GOT3 (cell line): Measurements from ENCODE around the gene PPP5C.
"Not testable (repeated sequence)": the region's sequence is repeated elsewhere in the genome, so short reads cannot be mapped to it uniquely, and the experiment has no call there.

ENCODE experiments used
- DNase-seq: peaks from one replicate; lab custom pipeline; 2025; ENCODE audit warnings: mixed read lengths; lab: John Stamatoyannopoulos, UW

PPP5C gene, protein sequence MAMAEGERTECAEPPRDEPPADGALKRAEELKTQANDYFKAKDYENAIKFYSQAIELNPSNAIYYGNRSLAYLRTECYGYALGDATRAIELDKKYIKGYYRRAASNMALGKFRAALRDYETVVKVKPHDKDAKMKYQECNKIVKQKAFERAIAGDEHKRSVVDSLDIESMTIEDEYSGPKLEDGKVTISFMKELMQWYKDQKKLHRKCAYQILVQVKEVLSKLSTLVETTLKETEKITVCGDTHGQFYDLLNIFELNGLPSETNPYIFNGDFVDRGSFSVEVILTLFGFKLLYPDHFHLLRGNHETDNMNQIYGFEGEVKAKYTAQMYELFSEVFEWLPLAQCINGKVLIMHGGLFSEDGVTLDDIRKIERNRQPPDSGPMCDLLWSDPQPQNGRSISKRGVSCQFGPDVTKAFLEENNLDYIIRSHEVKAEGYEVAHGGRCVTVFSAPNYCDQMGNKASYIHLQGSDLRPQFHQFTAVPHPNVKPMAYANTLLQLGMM

DNA sequence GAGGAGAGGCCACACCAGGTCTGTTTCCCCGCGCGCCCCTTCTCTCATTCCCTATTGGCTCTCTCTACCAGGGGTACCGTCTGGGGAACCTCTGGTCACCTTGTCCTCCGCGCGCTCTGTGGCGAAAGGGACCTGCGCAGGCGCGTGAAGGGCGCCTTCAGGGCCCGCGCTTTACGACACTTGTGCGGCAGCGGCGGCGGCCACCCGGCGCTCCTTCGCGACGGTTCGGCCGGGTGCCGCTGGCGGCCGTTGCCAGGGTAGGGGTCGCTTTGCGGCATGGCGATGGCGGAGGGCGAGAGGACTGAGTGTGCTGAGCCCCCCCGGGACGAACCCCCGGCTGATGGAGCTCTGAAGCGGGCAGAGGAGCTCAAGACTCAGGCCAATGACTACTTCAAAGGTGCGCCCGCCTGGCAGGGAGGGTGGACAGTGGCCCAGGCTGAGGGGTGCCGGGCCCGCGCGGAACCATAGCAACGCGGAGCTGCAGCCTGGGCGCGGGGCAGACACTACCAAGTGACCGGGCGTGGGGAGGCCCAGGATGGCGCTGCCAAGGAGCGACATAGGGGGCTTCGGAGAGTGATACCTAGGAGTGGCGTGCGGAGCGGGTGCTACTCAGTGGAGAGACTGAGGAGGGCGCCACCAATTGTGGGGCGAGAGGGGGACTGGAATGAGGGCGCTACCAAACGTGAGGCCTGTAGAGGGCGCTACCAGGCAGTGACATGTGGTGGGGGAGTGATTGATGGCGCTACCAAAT, at the start of gene PPP5C:
Gene PPP5C, plus strand, starts transcription at position 267 of the 751 bp plus-strand sequence. Its CDS starts 10 bp downstream, at position 277.
- peak; percentile 74 for DNase-seq

DNA sequence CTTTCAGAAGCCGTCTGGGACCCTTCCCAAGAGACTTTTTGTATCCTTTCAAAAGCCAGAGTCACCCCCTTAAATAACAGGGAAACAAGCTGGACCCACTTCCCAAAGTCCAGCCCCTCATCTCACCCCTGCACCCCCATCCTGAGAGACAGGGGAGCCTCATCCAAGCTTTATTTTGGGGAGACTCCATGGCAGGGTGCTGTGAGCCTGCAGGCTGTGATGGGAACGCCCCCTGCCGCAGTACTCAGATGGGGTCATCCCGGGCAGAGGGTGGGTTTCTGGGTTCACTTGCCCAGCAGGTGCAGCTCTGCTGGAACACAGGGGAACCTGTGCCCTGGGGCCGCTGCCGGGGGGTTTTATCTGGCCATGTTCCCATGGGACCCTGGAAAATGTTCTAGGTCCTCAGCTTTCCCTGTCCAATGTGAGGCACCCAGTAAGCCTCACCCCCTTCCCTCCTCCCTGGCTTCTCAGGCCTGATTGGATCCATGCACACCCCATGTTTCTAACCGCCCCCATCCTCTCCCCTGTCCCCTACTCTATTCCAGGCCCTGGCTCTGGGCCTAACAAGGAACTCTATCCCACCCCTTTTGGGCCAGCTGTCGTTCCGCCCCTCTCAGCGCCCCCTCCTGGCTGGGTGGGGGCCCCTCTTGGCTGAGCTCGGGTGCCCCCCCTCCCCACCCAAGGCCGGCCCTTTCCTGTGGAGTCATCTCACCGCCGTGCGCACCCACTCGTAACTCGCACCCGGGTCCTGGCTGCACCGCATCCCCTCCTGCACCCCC, 49.0 kb upstream of the PPP5C start:
- no peak for DNase-seq

DNA sequence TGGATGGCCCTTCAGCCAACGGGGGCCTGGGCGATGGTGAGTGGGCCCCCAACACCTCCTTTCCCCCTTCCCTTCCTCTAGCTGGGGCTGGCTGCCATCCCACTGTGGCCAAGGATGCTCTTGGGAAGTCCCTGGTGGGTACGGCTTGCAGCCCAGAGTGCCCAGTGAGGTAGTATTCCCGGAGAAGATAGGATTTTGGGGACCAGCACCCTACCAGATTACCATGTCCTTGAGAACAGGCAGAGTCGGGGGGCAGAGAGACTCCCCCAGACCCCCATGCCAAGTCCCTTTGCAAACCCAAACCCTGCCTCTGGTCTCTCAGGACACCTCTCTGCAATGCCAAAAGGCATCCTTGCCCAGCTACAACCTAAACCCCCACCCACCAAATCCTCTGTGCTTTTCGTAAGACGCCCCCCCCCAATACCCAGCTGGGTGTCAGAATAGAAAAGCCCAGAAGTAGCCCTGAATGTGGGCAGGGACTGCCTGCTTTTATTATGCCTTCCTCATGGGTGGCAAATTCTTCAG, 48.3 kb upstream of the PPP5C start:
- DNase-seq: no peak

DNA sequence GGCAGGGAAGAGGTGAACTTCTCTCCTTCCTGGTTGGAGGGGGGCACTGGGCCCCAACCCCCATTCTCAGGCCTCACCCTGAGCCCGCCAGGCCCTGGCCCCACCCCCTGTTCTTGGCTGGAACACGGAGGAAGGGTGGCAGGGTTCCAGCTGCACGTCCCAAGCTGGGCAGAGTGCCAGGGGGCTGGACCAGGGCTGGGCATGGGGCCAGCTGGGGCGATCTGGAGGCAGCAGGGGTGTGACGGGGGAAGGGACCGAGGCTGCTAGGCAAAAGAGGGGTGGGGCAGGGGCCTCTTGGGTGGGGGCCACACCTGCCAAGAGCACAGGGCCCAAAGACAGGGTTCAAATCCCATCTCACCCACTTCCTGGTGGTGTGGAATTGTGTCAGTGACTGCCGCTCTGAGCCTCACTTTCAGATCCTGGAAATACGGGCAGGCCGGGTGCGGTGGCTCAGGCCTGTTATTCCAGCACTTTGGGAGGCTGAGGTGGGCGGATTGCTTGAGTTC, 47.8 kb upstream of the PPP5C start:
- DNase-seq: no peak

DNA sequence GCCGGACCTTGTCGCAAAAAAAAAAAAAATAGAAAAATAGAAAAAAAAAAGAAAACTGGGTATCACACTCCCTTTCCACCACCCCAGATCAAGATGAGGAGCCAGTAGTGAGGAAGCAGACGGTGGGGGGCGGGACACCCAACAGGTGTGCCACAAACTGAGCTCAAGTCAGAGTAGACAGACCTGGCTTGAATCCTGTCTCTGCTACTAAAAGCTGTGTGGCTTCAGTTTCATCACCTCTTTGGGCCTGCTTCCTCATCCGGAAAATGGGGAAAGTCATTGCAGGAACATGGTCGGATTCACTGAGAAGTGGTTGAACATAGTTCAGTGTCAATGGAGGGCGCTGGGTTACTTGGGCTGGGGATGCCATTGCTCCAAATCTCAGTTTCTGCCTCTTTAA, 47.2 kb upstream of the PPP5C start:
- DNase-seq: no peak

DNA sequence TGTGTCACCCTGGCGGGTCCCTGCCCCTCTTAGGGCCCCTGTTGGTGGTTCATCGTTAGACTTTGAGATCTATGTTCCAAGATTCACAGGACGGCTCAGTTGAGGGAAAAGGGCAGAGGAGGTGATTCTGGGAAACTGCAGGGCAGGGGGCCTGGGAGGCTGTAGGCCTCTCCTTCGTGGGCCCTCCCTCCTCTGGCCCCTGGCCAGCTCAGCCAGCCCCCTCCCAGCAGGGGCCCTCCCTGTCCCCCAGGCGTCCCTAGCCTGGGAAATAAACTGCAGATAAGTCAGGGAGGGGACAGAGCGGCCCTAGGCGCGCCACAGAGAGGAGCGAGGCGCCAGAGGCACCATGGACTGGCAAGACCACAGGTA, 43.6 kb upstream of the PPP5C start:
- DNase-seq: no peak

DNA sequence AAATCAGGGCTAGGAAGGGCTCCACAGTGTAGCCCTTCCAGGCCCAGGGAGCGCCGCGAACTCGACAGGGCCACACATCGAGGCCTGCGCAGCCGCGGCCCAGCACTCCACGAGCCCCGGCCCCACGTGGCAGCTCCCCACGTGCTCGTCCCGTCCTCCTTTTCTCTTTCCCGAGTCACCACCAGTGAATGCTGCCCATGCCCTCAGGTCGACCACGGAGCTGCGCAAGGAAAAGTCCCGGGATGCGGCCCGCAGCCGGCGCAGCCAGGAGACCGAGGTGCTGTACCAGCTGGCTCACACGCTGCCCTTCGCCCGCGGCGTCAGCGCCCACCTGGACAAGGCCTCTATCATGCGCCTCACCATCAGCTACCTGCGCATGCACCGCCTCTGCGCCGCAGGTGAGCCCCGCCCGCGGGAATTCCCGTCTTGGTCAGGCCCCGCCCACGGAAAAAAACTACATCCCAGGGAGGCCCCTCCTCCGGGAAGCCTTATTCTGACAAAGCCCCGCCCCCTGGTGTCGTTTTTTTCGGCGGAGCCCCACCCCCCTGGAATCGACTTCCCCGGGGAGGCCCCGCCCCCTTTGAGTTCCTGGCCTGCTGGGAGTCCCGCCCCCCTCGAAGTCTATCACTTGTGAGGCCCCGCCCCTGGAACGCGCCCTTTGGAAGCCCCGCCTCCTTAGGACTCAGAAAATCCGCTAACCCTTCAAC, 43.0 kb upstream of the PPP5C start:
- DNase-seq: no peak

DNA sequence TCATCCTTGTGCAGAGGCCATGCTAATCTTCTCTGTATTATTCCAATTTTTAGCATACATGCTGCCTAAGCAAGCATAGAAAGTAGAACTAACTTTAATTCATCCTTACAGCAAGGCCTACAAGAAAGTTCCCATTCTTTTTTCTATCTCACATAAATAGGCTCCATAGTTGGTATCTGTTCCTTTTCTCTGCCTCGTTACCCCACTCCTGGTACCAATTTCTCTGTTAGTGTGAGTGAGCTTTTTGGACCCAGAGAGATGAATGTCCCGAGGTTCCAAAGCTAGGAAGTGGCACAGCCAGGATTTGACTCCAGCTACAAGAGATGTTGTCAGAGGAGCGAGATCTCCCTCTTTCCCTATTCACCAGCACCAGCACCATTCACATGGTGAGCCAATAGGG, 40.4 kb upstream of the PPP5C start:
- DNase-seq: no peak

DNA sequence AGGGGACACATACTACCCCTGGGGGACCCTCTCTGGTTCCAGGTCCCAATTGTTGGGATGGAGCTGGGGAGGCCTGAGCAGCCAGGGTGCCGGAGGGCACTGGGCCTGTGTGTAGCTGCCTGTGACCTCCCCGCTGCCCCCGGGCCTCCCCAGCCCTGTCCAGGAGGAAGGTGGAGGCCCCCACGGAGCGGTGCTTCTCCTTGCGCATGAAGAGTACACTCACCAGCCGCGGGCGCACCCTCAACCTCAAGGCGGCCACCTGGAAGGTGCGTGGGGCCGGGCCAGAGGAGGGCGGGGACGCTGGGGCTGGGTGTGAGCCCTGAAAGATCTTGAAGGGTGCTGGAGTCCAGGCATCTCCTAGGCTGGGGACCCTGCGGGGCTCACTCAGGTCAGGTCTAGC, 38.4 kb upstream of the PPP5C start:
- no peak for DNase-seq

DNA sequence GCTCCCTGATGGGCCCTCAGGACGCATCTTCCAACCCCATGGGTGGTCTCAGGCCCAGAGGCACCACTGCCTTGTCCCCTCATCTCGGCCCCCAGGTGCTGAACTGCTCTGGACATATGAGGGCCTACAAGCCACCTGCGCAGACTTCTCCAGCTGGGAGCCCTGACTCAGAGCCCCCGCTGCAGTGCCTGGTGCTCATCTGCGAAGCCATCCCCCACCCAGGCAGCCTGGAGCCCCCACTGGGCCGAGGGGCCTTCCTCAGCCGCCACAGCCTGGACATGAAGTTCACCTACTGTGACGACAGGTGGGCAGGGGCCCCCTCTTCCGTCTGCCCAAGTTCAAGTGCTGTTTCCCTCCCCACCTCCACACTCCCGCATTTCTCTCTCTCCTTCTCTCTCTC, 37.8 kb upstream of the PPP5C start:
- DNase-seq: no peak

DNA sequence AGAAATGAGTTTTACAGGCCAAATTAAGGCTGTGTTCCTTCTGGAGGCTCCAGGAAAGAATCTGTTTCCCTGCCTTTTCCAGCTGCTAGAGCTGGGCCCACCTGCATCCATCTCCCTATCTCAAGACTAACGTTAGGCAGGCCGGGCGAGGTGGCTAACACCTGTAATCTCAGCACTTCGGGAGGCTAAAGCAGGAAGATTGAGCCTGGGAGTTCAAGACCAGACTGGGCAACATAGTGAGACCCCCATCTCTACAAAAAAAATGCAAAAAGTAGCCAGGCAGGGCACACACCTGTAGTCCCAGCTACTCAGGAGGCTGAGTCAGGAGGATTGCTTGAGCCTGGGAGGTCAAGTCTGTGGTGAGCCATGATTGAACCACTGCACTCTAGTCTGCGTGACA, 35.4 kb upstream of the PPP5C start:
- DNase-seq: no peak

DNA sequence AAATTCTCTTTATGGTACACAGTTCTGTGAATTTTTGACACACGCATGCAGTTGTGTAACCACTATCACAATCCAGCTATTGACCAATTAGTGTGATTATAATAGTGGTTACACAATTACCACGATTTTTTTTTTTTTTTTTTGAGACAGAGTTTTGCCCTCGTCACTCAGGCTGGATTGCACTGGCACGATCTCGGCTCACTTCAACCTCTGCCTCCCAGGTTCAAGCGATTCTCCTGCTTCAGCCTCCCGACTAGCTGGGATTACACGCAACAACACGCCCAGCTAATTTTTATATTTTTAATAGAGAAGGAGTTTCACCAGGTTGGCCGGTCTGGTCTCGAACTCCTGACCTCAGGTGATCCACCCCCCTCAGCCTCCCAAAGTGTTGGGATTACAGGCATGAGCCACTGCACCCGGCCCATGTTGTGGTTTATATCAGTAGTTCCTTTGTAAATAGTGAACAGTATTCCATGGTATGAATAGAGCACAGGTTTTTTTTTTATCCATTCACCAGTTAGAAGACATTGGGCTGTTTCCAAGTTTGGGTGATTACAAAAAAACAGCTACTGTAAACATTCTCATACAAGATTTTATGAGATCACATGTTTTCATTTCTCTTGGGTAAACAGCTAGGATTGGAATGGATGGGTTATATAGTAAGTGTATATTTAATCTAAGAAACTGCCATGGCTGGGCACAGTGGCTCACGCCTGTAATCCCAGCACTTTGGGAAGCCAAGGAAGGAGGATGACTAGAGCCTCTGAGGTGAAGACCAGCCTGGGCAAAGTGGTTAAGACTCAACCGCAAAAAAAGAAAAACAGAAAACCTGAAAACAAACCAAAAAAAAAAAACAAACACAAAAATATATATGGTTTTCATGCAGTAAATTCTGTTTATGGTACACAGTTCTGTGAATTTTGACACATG, 33.1 kb upstream of the PPP5C start:
- DNase-seq: not testable (repeated sequence)

DNA sequence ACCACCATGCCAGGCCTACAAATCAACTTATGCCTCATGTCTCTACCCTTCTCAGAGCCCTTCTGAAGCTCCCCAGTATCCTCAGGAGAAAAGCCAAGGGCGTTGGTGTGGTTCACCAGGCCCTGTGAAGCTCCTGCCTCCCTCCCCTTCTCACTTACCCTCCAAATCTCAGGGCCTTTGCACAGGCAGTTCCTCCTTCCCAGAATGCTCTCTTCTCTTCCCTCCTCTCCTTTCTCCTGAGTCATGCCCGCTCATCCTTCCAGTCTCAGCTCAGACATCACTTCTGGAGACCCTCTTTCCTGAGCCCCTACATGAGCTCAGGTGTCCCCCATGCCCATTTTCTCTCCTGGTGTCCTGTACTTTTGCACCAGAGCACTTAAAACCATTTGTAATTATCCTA, 29.5 kb upstream of the PPP5C start:
- no peak for DNase-seq

DNA sequence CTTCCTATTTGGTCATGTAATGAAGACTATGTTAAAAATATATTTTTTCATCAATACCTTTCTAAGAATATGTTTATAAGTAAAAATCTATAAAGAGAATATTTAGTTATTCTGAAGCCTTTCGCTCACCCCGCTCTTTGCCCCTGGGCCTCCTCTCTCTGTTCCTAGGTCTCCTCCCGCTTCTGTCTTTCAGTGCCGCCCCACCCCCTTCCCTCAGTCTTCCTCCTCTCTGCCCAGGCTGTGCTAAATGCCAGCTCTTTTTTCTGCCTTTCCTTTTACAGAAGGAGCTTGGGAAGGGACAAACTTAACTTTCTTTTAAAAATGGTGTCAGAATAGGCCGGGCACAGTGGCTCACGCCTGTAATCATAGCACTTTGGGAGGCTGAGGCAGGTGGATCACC, 27.3 kb upstream of the PPP5C start:
- DNase-seq: no peak

DNA sequence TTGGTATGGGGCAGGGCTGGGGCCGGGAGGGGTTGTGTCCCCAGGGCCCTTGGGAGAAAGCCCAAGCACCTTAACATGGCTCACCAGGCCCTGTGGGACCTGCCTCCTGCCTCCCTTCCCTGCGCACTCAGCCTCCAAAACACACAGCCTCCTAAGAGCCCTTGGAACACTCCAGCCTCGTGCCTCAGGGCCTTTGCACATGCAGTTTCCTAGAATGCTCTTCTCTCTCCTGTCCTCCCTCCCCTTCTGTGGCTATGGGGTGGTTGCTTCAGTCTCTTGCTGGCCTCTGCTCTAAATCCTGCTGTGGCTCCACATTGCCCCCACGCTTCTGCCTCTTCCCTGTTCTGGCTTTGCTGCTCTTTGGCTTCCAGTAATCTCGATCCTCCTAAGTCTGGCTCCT, 26.3 kb upstream of the PPP5C start:
- no peak for DNase-seq

DNA sequence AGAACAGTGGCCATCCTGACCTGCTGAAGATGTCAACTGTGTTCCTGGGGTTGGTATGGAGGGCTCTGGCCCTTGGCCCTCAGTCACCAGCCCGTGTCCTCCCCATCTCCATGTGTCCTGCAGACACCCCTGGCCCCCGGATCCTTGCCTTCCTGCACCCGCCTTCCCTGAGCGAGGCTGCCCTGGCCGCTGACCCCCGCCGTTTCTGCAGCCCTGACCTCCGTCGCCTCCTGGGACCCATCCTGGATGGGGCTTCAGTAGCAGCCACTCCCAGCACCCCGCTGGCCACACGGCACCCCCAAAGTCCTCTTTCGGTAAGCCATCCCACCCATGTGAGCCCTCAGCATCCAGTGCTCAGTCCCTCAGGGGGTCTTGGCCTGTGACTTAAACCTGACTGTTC, 25.2 kb upstream of the PPP5C start:
- DNase-seq: no peak

DNA sequence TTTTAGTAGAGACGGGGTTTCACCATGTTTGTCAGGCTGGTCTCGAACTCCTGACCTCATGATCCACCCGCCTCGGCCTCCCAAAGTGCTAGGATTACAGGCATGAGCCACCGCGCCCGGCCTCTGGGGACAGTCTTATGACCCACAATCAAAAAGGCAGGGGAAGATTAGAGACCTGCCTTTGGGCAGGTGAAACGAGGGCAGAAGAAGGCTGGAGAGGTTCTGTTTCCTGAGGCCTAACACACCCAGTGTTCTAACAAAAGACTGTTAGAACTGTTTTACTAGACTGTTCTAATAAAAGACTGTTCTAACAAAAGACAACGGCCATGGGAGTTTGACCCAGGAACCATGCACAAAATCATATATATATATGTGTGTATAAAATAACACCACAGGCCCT, 23.7 kb upstream of the PPP5C start:
- DNase-seq: not testable (repeated sequence)

DNA sequence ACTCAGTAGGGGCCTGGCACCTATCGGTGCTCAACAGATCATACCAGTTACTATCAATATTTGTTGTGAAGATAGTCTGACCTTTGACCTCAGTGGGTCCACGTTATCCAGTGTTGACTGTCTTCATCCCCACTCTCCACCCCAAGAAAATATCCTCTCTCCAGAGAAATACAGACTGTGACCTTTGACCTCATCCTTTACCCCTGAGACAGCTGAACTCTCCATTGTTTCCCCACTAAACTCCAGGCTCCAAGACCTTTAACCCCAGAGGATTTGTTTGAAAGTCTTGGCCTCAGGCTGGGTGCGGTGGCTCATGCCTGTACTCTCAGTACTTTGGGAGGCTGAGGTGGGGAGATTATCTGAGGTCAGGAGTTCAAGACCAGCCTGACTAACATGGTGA, 22.6 kb upstream of the PPP5C start:
- no peak for DNase-seq

DNA sequence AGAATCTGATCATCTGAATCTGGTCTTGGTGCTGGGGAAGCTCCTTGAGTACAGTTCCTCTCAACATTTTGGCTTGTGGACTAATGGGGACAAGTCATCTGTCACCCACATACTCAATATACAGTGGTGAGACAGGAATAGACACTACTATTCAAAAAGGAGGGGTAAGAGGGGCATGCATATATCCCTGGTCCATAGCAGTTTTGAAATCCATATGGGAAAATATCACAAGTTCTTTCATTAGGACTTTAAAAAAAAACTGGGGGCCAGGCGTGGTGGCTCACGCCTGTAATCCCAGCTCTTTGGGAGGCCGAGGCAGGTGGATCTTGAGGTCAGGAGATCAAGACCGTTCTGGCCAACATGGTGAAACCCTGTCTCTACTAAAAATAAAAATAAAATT, 20.3 kb upstream of the PPP5C start:
- no peak for DNase-seq

DNA sequence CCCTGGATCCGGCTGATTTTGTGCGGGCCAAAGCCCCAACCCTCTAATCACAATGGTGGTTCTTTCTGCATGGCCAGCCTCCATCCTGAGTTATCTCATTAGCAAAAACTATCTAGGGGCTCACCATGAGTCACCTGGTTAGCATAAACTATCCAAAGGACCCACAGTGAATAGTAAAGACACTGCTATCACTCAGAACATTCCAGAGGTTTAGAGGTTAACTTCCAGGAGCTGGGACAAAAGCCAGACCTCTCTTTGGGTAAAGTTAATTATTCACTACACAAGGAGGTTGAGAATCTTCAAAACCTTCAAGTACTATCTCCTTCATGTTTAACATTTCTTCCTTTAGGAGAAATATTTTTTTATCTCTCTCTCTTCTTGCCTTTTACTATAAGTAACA, 18.8 kb upstream of the PPP5C start:
- DNase-seq: no peak
